Lower lobe of right lung (tissue), 2 donors: ENCODE measurements around the gene FEZF2. TPM values are rescaled to one million over a fixed set of nuclear protein-coding genes. Genes with fewer than 3 reads are reported as not detected.

ENCODE experiments used
- ATAC-seq, 2 donors: fragments of 200-7000 bp; cut with Tn5 transposase; one replicate each; pipeline ENCODE4 v1.9.1; 2020 to 2022; ENCODE audit warnings: mild to moderate bottlenecking in 2 of 2, moderate library complexity in 2 of 2
- DNase-seq: peaks from one replicate; pipeline ENCODE4 v3.0.0-alpha.2; 2020
- H3K27ac ChIP-seq: fragments of 200-600 bp; one replicate; pipeline ENCODE4 v1.8.0; 2022
- H3K27me3 ChIP-seq: fragments of 200-600 bp; one replicate; pipeline ENCODE4 v1.8.0; 2022; ENCODE audit warnings: low read depth
- H3K36me3 ChIP-seq: fragments of 200-600 bp; one replicate; pipeline ENCODE4 v1.8.0; 2022; ENCODE audit warnings: mild to moderate bottlenecking
- H3K4me1 ChIP-seq: fragments of 200-600 bp; one replicate; pipeline ENCODE4 v1.8.0; 2022
- H3K4me3 ChIP-seq: fragments of 200-600 bp; one replicate; pipeline ENCODE4 v1.8.0; 2022; ENCODE audit warnings: mild to moderate bottlenecking
- H3K9me3 ChIP-seq: fragments of 200-600 bp; one replicate; pipeline ENCODE4 v1.8.0; 2022
- CTCF ChIP-seq: fragments of 200-600 bp; IDR thresholded peaks from one replicate; pipeline ENCODE4 v1.8.0; 2022; ENCODE audit warnings: antibody characterized with exemption, mild to moderate bottlenecking
- intact Hi-C: fragments of 100-400 bp; cut with DNase I; formaldehyde crosslinking; loops from one replicate; pipeline ENCODE4 v1.11.0; 2022
- total RNA-seq: library from RNA; stranded (reverse); fragmentation: NEBNext Ultra II Directional; extraction: Animal tissue kit (Norgen Biotek cat#: 25700); gene quantifications from one replicate; pipeline ENCODE4 v1.2.1, GENCODE V29; 2021
- donor health status: DM: no; HTN: yes; CAD: no; lungs with severe emphysema.

FEZF2 gene
- total RNA-seq, 1 donor from 2014 or later, result not detected

GRCh38 chr3:62406945-62407344 lies 33.6 kb upstream of the FEZF2 start:
- intact Hi-C loops, result no loop called here
- Histone ChIP-seq H3K9me3 (no peaks in the 10 kb centered on the region), H3K36me3 (no peaks in the 10 kb centered on the region), H3K4me1 (no peaks in the 10 kb centered on the region), H3K27me3 (no peaks in the 10 kb centered on the region), H3K27ac (no peak overlapping the region), H3K4me3 (no peak overlapping the region)
- ATAC-seq, result no peak
- no peak for DNase-seq
- TF ChIP-seq CTCF, result no peak

- Histone ChIP-seq H3K27ac (no peak overlapping the region), H3K4me1 (no peaks in the 10 kb centered on the region), H3K4me3 (no peak overlapping the region), H3K9me3 (no peaks in the 10 kb centered on the region), H3K36me3 (no peaks in the 10 kb centered on the region), H3K27me3 (no peaks in the 10 kb centered on the region)
- TF ChIP-seq CTCF, result no peak
- intact Hi-C loops, result no loop called here
- no peak for ATAC-seq
- DNase-seq, result no peak
Measured at GRCh38 chr3:62405566-62405965, 32.2 kb upstream of the FEZF2 start.

- Histone ChIP-seq H3K4me1 (no peaks in the 10 kb centered on the region), H3K27me3 (no peaks in the 10 kb centered on the region), H3K27ac (no peak overlapping the region), H3K9me3 (no peaks in the 10 kb centered on the region), H3K4me3 (no peak overlapping the region), H3K36me3 (no peaks in the 10 kb centered on the region)
- intact Hi-C loops, result no loop called here
- TF ChIP-seq CTCF, result no peak
- no peak for DNase-seq
- ATAC-seq, result no peak
Measured at GRCh38 chr3:62405135-62405534, 31.8 kb upstream of the FEZF2 start.

- Histone ChIP-seq H3K27me3 (no peaks in the 10 kb centered on the region), H3K27ac (no peak overlapping the region), H3K36me3 (no peaks in the 10 kb centered on the region), H3K4me3 (no peak overlapping the region), H3K4me1 (no peaks in the 10 kb centered on the region), H3K9me3 (no peaks in the 10 kb centered on the region)
- intact Hi-C loops, result no loop called here
- ATAC-seq (no peak), DNase-seq (no peak)
- no peak for TF ChIP-seq CTCF
Measured at GRCh38 chr3:62404321-62404720, 31.0 kb upstream of the FEZF2 start.

GRCh38 chr3:62403765-62404164 lies 30.4 kb upstream of the FEZF2 start:
- H3K27ac ChIP-seq, result no peak overlapping the region
- no peak for TF ChIP-seq CTCF
- no peak overlapping the region for H3K4me3 ChIP-seq
- intact Hi-C loops, result no loop called here
- ATAC-seq (no peak), DNase-seq (no peak)
- H3K4me1 ChIP-seq, result no peaks in the 10 kb centered on the region
- H3K9me3 ChIP-seq, result no peaks in the 10 kb centered on the region
- H3K27me3 ChIP-seq, result no peaks in the 10 kb centered on the region
- H3K36me3 ChIP-seq, result no peaks in the 10 kb centered on the region
